ENCODE results near the gene ELMO3.

ELMO3 gene

DNA sequence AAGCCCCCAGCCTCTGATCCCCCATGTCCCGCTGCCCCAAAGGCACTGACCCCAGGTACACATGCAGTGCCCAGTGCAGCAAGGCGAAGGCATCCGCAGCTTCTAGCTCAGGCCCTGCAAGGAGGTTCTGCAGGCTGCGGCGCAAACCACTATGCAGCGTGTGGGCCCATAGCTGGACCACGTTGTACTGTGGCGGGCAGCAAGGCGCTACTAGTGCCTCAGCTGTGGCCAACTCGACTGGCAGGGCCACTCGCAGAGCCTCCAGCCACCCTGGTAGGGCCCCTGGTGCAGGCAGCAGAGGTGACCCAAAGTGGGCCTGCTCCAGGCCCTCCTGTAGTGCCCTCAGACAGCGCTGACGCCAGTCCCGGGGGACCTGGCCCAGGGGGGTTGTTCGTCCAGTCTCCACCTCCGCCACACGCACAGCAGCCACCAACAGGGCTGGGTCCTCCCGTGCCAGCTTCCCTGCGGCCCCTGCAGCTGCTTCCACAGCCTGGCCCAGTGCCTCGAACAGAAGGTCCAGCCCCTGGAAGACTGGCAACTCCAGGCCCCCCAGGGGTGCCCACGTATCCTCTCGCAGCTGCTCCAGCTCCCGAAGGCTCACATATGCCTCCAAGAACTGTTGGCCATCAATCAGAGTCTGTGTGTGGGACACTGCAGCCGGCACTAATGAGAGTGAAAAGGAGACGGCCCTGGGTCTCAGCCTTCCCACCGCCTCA, 11.6 kb upstream of the ELMO3 start:
- no peak for ATAC-seq
- no peak for TF ChIP-seq OSR1 (CRISPR knock-in tag; IDR thresholded peaks at IDR 0.05)
- no peak for TF ChIP-seq ZNF565 (CRISPR knock-in tag; conservative IDR thresholded peaks at IDR 0.05; ENCODE audit: low read depth)
- TF ChIP-seq, protein P1, sequence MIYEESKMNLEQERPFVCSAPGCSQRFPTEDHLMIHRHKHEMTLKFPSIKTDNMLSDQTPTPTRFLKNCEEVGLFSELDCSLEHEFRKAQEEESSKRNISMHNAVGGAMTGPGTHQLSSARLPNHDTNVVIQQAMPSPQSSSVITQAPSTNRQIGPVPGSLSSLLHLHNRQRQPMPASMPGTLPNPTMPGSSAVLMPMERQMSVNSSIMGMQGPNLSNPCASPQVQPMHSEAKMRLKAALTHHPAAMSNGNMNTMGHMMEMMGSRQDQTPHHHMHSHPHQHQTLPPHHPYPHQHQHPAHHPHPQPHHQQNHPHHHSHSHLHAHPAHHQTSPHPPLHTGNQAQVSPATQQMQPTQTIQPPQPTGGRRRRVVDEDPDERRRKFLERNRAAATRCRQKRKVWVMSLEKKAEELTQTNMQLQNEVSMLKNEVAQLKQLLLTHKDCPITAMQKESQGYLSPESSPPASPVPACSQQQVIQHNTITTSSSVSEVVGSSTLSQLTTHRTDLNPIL (CRISPR knock-in tag; IDR thresholded peaks at IDR 0.05; ENCODE audit: low read depth) = no peak
- TF ChIP-seq TOX (CRISPR knock-in tag; IDR thresholded peaks at IDR 0.05; ENCODE audit: borderline replicate concordance) = no peak
- no peak for TF ChIP-seq ESRRG (CRISPR knock-in tag; IDR thresholded peaks at IDR 0.05)
- no peak for TF ChIP-seq CSDC2 (CRISPR knock-in tag; IDR thresholded peaks at IDR 0.05)
- TF ChIP-seq ZNF70 (CRISPR knock-in tag; IDR thresholded peaks at IDR 0.05) = no peak
- no peak for TF ChIP-seq GLIS3 (CRISPR knock-in tag; IDR thresholded peaks at IDR 0.05)
- TF ChIP-seq ARNTL (CRISPR knock-in tag; IDR thresholded peaks at IDR 0.05; ENCODE audit: borderline replicate concordance, low read depth) = no peak
- TF ChIP-seq, protein P2, sequence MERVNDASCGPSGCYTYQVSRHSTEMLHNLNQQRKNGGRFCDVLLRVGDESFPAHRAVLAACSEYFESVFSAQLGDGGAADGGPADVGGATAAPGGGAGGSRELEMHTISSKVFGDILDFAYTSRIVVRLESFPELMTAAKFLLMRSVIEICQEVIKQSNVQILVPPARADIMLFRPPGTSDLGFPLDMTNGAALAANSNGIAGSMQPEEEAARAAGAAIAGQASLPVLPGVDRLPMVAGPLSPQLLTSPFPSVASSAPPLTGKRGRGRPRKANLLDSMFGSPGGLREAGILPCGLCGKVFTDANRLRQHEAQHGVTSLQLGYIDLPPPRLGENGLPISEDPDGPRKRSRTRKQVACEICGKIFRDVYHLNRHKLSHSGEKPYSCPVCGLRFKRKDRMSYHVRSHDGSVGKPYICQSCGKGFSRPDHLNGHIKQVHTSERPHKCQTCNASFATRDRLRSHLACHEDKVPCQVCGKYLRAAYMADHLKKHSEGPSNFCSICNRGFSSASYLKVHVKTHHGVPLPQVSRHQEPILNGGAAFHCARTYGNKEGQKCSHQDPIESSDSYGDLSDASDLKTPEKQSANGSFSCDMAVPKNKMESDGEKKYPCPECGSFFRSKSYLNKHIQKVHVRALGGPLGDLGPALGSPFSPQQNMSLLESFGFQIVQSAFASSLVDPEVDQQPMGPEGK (CRISPR knock-in tag; IDR thresholded peaks at IDR 0.05; ENCODE audit: borderline replicate concordance) = no peak
- no peak for TF ChIP-seq ZFP3 (CRISPR knock-in tag; IDR thresholded peaks at IDR 0.05)
- TF ChIP-seq, protein P3, sequence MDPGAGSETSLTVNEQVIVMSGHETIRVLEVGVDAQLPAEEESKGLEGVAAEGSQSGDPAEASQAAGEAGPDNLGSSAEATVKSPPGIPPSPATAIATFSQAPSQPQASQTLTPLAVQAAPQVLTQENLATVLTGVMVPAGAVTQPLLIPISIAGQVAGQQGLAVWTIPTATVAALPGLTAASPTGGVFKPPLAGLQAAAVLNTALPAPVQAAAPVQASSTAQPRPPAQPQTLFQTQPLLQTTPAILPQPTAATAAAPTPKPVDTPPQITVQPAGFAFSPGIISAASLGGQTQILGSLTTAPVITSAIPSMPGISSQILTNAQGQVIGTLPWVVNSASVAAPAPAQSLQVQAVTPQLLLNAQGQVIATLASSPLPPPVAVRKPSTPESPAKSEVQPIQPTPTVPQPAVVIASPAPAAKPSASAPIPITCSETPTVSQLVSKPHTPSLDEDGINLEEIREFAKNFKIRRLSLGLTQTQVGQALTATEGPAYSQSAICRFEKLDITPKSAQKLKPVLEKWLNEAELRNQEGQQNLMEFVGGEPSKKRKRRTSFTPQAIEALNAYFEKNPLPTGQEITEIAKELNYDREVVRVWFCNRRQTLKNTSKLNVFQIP (CRISPR knock-in tag; IDR thresholded peaks at IDR 0.05; ENCODE audit: borderline replicate concordance, low read depth) = no peak
- TF ChIP-seq, protein P4, sequence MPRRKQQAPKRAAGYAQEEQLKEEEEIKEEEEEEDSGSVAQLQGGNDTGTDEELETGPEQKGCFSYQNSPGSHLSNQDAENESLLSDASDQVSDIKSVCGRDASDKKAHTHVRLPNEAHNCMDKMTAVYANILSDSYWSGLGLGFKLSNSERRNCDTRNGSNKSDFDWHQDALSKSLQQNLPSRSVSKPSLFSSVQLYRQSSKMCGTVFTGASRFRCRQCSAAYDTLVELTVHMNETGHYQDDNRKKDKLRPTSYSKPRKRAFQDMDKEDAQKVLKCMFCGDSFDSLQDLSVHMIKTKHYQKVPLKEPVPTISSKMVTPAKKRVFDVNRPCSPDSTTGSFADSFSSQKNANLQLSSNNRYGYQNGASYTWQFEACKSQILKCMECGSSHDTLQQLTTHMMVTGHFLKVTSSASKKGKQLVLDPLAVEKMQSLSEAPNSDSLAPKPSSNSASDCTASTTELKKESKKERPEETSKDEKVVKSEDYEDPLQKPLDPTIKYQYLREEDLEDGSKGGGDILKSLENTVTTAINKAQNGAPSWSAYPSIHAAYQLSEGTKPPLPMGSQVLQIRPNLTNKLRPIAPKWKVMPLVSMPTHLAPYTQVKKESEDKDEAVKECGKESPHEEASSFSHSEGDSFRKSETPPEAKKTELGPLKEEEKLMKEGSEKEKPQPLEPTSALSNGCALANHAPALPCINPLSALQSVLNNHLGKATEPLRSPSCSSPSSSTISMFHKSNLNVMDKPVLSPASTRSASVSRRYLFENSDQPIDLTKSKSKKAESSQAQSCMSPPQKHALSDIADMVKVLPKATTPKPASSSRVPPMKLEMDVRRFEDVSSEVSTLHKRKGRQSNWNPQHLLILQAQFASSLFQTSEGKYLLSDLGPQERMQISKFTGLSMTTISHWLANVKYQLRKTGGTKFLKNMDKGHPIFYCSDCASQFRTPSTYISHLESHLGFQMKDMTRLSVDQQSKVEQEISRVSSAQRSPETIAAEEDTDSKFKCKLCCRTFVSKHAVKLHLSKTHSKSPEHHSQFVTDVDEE (CRISPR knock-in tag; IDR thresholded peaks at IDR 0.05) = no peak
- TF ChIP-seq, protein P5, sequence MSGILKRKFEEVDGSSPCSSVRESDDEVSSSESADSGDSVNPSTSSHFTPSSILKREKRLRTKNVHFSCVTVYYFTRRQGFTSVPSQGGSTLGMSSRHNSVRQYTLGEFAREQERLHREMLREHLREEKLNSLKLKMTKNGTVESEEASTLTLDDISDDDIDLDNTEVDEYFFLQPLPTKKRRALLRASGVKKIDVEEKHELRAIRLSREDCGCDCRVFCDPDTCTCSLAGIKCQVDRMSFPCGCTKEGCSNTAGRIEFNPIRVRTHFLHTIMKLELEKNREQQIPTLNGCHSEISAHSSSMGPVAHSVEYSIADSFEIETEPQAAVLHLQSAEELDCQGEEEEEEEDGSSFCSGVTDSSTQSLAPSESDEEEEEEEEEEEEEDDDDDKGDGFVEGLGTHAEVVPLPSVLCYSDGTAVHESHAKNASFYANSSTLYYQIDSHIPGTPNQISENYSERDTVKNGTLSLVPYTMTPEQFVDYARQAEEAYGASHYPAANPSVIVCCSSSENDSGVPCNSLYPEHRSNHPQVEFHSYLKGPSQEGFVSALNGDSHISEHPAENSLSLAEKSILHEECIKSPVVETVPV (CRISPR knock-in tag; IDR thresholded peaks at IDR 0.05) = no peak
- TF ChIP-seq ZNF8 (CRISPR knock-in tag; IDR thresholded peaks at IDR 0.05) = no peak
- TF ChIP-seq TCF4 (CRISPR knock-in tag; IDR thresholded peaks at IDR 0.05; ENCODE audit: borderline replicate concordance) = no peak

DNA sequence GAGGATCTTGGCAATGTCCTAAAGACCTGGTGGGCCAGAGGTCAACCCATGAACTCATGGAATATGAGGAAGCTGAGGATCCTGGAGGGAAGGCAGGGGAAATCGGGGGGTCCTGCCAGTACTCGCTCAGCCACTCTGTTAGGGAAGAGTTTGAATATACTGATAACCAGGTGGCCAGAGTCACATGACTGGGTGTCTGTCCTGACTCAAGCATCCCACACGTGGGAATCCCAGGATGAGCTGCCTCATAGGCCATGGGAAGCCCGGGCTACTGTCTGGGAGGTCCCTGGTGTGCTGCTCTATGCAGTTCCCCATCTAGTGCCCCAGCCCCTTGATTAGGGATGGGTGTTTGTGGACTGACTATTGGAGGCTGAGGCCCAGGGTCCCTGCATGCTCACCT, 10.6 kb upstream of the ELMO3 start:
- no peak for ATAC-seq
- TF ChIP-seq ZFP3 (CRISPR knock-in tag; IDR thresholded peaks at IDR 0.05) = no peak
- TF ChIP-seq, protein P4 (CRISPR knock-in tag; IDR thresholded peaks at IDR 0.05) = no peak
- no peak for TF ChIP-seq BACH2 (CRISPR knock-in tag; IDR thresholded peaks at IDR 0.05; ENCODE audit: borderline replicate concordance)
- no peak for TF ChIP-seq ESRRG (CRISPR knock-in tag; IDR thresholded peaks at IDR 0.05)
- TF ChIP-seq ZNF70 (CRISPR knock-in tag; IDR thresholded peaks at IDR 0.05) = no peak
- no peak for TF ChIP-seq PPARA (CRISPR knock-in tag; IDR thresholded peaks at IDR 0.05; ENCODE audit: borderline replicate concordance)
- no peak for TF ChIP-seq GLIS3 (CRISPR knock-in tag; IDR thresholded peaks at IDR 0.05)
- no peak for TF ChIP-seq TOX (CRISPR knock-in tag; IDR thresholded peaks at IDR 0.05; ENCODE audit: borderline replicate concordance)
- TF ChIP-seq, protein P5 (CRISPR knock-in tag; IDR thresholded peaks at IDR 0.05) = no peak
- no peak for TF ChIP-seq ZNF8 (CRISPR knock-in tag; IDR thresholded peaks at IDR 0.05)
- TF ChIP-seq ZFP30 (CRISPR knock-in tag; IDR thresholded peaks at IDR 0.05) = no peak
- TF ChIP-seq OSR1 (CRISPR knock-in tag; IDR thresholded peaks at IDR 0.05) = no peak
- no peak for TF ChIP-seq SNAI2 (CRISPR knock-in tag; IDR thresholded peaks at IDR 0.05)
- no peak for TF ChIP-seq ISL1 (CRISPR knock-in tag; IDR thresholded peaks at IDR 0.05)
- no peak for TF ChIP-seq ZNF565 (CRISPR knock-in tag; conservative IDR thresholded peaks at IDR 0.05; ENCODE audit: low read depth)
- TF ChIP-seq, protein P1 (CRISPR knock-in tag; IDR thresholded peaks at IDR 0.05; ENCODE audit: low read depth) = no peak

Measured in SK-N-SH treated with all-trans-retinoic acid at 6 μM for 48 hours (cell line).